GM19372 (cell line): ENCODE measurements around the gene PCMT1.
"Not testable (repeated sequence)": the region's sequence is repeated elsewhere in the genome, so short reads cannot be mapped to it uniquely, and the experiment has no call there.

ENCODE experiments used
- ATAC-seq: cut with Tn5 transposase; IDR thresholded peaks from one replicate; pipeline ENCODE4 v1.9.1; 2021; ENCODE audit warnings: mild to moderate bottlenecking, low read depth, moderate library complexity; ENCODE audit not compliant: unreplicated experiment

The PCMT1 gene

GRCh38 chr6:149749082-149749593, 403 bp upstream of the PCMT1 start:
- ATAC-seq: not testable (repeated sequence)

GRCh38 chr6:149750136-149750609, 632 bp downstream of the PCMT1 start:
- ATAC-seq: peak; percentile 29

GRCh38 chr6:149751239-149751638, 1.7 kb downstream of the PCMT1 start:
- ATAC-seq: no peak

- ATAC-seq: not testable (repeated sequence)
Measured at GRCh38 chr6:149751920-149752319, 2.4 kb downstream of the PCMT1 start.

GRCh38 chr6:149752600-149753373, 3.2 kb downstream of the PCMT1 start:
- no peak for ATAC-seq

- not testable (repeated sequence) for ATAC-seq
Measured at GRCh38 chr6:149753374-149753637, 3.8 kb downstream of the PCMT1 start.

GRCh38 chr6:149754548-149754947, 5.0 kb downstream of the PCMT1 start:
- ATAC-seq: no peak

GRCh38 chr6:149755300-149756260, 6.0 kb downstream of the PCMT1 start:
- ATAC-seq: peak; percentile 67

- ATAC-seq: no peak
Measured at GRCh38 chr6:149756261-149756636, 6.7 kb downstream of the PCMT1 start.

- ATAC-seq: peak; percentile 98
Measured at GRCh38 chr6:149761438-149761837, 11.9 kb downstream of the PCMT1 start.

GRCh38 chr6:149763866-149764265, 14.3 kb downstream of the PCMT1 start:
- no peak for ATAC-seq

- no peak for ATAC-seq
Measured at GRCh38 chr6:149766156-149766769, 16.7 kb downstream of the PCMT1 start.

- no peak for ATAC-seq
Measured at GRCh38 chr6:149769676-149770075, 20.1 kb downstream of the PCMT1 start.

- no peak for ATAC-seq
Measured at GRCh38 chr6:149771185-149771584, 21.6 kb downstream of the PCMT1 start.

- ATAC-seq: no peak
Measured at GRCh38 chr6:149771925-149772324, 22.4 kb downstream of the PCMT1 start.

GRCh38 chr6:149777624-149778023, 28.1 kb downstream of the PCMT1 start:
- no peak for ATAC-seq

- ATAC-seq: no peak
Measured at GRCh38 chr6:149779644-149779963, 30.1 kb downstream of the PCMT1 start.

GRCh38 chr6:149781715-149782114, 32.2 kb downstream of the PCMT1 start:
- no peak for ATAC-seq

- no peak for ATAC-seq
Measured at GRCh38 chr6:149782337-149782736, 32.8 kb downstream of the PCMT1 start.

- ATAC-seq: no peak
Measured at GRCh38 chr6:149783551-149783950, 34.0 kb downstream of the PCMT1 start.

- no peak for ATAC-seq
Measured at GRCh38 chr6:149806127-149806526, 56.6 kb downstream of the PCMT1 start.
